ENCODE results near the gene HIRA. TPM values are rescaled to one million over a fixed set of nuclear protein-coding genes. Genes with fewer than 3 reads are reported as not detected.

HIRA gene
- total RNA-seq, 2 experiments from 2014 or later = 31.2 to 55.7 TPM

- H3K27ac ChIP-seq (ENCODE audit: low read depth, low read length, poor library complexity, severe bottlenecking) = no peak overlapping the region
- no peaks in the 10 kb centered on the region for H3K4me1 ChIP-seq (ENCODE audit: insufficient read depth, low read length, poor library complexity, severe bottlenecking)
- H3K79me2 ChIP-seq (ENCODE audit: insufficient read depth, low read depth, low read length) = no peaks in the 10 kb centered on the region
- no peaks in the 10 kb centered on the region for H3K9me2 ChIP-seq (ENCODE audit: insufficient read depth, low read length)
- no peaks in the 10 kb centered on the region for H3K9me3 ChIP-seq (ENCODE audit: low read length)
- H3K36me3 ChIP-seq (ENCODE audit: insufficient read depth, low read length) = peaks cover 92% of the 10 kb centered on the region
- no peak for TF ChIP-seq CTCF (conservative IDR thresholded peaks at IDR 0.05; ENCODE audit: low read length)
- H3K4me3 ChIP-seq (ENCODE audit: low read depth, low read length, poor library complexity, severe bottlenecking) = no peak overlapping the region
- no peaks in the 10 kb centered on the region for H4K20me1 ChIP-seq (ENCODE audit: insufficient read depth, low read length)
- no peak overlapping the region for H2AFZ ChIP-seq (ENCODE audit: low read length)
- no peak for DNase-seq (ENCODE audit: low spot score)
- no TSS peak for BruUV-seq (replicated peaks)
- ChIA-PET POLR2A (no interaction called here), CTCF (ENCODE audit: unreplicated experiment) (no interaction called here)
- no peak overlapping the region for H3K4me2 ChIP-seq (ENCODE audit: low read length)
- intact Hi-C loops (cut with micrococcal nuclease; ENCODE audit: unreplicated experiment) = no loop called here
Observed at GRCh38 chr22:19378344-19378674, 53.2 kb downstream of the HIRA start.

GRCh38 chr22:19377565-19378343 is 53.8 kb downstream of the HIRA start:
- no peaks in the 10 kb centered on the region for H3K79me2 ChIP-seq (ENCODE audit: insufficient read depth, low read depth, low read length)
- no peak for TF ChIP-seq CTCF (conservative IDR thresholded peaks at IDR 0.05; ENCODE audit: low read length)
- no peak for TF ChIP-seq EZH2phosphoT487 (IDR thresholded peaks at IDR 0.05; ENCODE audit: borderline replicate concordance, low read depth, low read length)

GRCh38 chr22:19376971-19377370 is 54.6 kb downstream of the HIRA start:
- Histone ChIP-seq H2AFZ (ENCODE audit: low read length) (no peak overlapping the region), H3K9me3 (ENCODE audit: low read length) (no peaks in the 10 kb centered on the region), H4K20me1 (ENCODE audit: insufficient read depth, low read length) (no peaks in the 10 kb centered on the region), H3K36me3 (ENCODE audit: insufficient read depth, low read length) (peaks cover 90% of the 10 kb centered on the region), H3K79me2 (ENCODE audit: insufficient read depth, low read depth, low read length) (no peaks in the 10 kb centered on the region), H3K4me1 (ENCODE audit: insufficient read depth, low read length, poor library complexity, severe bottlenecking) (no peaks in the 10 kb centered on the region), H3K9me2 (ENCODE audit: insufficient read depth, low read length) (no peaks in the 10 kb centered on the region), H3K4me2 (ENCODE audit: low read length) (no peak overlapping the region), H3K27ac (ENCODE audit: low read depth, low read length, poor library complexity, severe bottlenecking) (no peak overlapping the region), H3K4me3 (ENCODE audit: low read depth, low read length, poor library complexity, severe bottlenecking) (no peak overlapping the region)
- TF ChIP-seq CTCF (conservative IDR thresholded peaks at IDR 0.05; ENCODE audit: low read length) (no peak), EZH2phosphoT487 (IDR thresholded peaks at IDR 0.05; ENCODE audit: borderline replicate concordance, low read depth, low read length) (no peak)
- intact Hi-C loops (cut with micrococcal nuclease; ENCODE audit: unreplicated experiment) = no loop called here
- CTCF ChIA-PET (ENCODE audit: unreplicated experiment) = no interaction called here
- no TSS peak for BruUV-seq (replicated peaks)
- no peak for DNase-seq (ENCODE audit: low spot score)
- POLR2A ChIA-PET = no interaction called here

More at GRCh38 chr22:19377565-19378343, 53.8 kb downstream of the HIRA start:
- Histone ChIP-seq H3K9me3 (ENCODE audit: low read length) (no peaks in the 10 kb centered on the region), H2AFZ (ENCODE audit: low read length) (no peak overlapping the region), H3K36me3 (ENCODE audit: insufficient read depth, low read length) (peaks cover 92% of the 10 kb centered on the region), H3K27ac (ENCODE audit: low read depth, low read length, poor library complexity, severe bottlenecking) (no peak overlapping the region), H3K4me1 (ENCODE audit: insufficient read depth, low read length, poor library complexity, severe bottlenecking) (no peaks in the 10 kb centered on the region), H3K4me2 (ENCODE audit: low read length) (no peak overlapping the region), H4K20me1 (ENCODE audit: insufficient read depth, low read length) (no peaks in the 10 kb centered on the region), H3K9me2 (ENCODE audit: insufficient read depth, low read length) (no peaks in the 10 kb centered on the region), H3K4me3 (ENCODE audit: low read depth, low read length, poor library complexity, severe bottlenecking) (no peak overlapping the region)
- CTCF ChIA-PET (ENCODE audit: unreplicated experiment) = no interaction called here
- intact Hi-C loops (cut with micrococcal nuclease; ENCODE audit: unreplicated experiment) = no loop called here
- no TSS peak for BruUV-seq (replicated peaks)
- POLR2A ChIA-PET = no interaction called here
- no peak for DNase-seq (ENCODE audit: low spot score)

Data from OCI-LY7 (cell line).